ENCODE data around the gene KLF16. TPM values are rescaled to one million over a fixed set of nuclear protein-coding genes. Genes with fewer than 3 reads are reported as not detected.

KLF16 gene
- total RNA-seq = 10 to 100 TPM; 22.6 to 28.1 TPM

DNA sequence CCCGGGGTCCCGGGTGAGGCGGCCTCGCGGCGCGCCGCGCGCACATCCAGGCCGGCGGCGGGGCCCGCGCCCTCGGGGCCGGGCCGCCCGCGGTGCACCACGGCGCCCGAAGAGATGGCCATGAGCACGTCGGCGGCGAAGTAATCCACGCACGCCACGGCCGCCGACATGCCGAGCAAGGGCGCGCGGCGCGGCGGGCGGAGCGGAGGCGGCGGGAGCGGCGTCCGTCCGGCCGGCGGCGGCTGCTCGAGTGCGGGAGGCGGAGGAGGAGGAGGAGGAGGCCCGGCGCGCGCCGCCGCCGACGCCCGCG, at the start of gene KLF16:
TSS of gene KLF16 (minus strand) at position 252 of the 310 bp plus-strand sequence. CDS start at position 170, 82 bp downstream.
- CTCF ChIA-PET = no interaction called here
- no peak for DNase-seq

DNA sequence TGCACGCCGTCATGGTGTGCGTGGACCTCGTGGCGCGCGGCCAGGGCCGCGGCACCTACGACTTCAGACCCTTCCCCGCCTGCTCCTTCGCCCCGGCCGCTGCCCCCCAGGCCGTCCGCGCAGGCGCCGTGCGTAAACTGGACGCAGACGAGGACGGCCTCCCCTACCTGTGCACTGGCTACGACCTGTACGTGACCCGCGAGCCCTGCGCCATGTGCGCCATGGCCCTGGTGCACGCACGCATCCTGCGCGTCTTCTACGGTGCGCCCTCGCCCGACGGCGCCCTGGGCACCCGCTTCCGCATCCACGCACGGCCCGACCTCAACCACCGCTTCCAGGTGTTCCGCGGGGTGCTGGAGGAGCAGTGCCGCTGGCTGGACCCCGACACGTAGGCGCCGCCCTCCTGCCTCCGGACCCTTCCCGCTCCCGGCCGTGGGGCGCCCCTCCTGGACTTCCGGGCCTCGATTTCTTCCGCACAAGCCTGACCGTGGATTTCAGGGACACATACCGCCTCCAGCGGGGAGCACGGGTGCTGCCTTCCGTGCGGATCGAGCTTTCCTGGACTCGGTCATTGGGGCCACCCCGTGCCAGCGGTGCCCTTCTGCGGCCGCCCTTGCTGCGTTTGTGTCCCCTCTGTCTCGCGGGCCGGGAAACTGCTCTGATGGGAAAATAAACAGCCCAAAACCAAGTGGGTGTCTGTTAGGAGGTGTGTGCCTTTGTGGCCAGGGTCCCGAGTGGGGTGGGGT, 49.6 kb upstream of the KLF16 start:
- no peaks in the 10 kb centered on the region for H3K9me3 Mint-ChIP-seq (ENCODE audit: low read depth)
- CTCF ChIA-PET = interaction anchor here (1.3 kb wide), 1 partner anchor 12 kb away, joined by 3 read pairs; no protein-coding TSS in a partner anchor
- no peak overlapping the region for H3K4me3 Mint-ChIP-seq
- no peaks in the 10 kb centered on the region for H3K27me3 Mint-ChIP-seq
- ATAC-seq = no peak
- H3K4me1 Mint-ChIP-seq = peaks cover 22% of the 10 kb centered on the region
- no peak overlapping the region for H3K27ac Mint-ChIP-seq
- peaks cover 5% of the 10 kb centered on the region for H3K36me3 Mint-ChIP-seq
- DNase-seq = no peak

More for the DNA sequence above, at the start of gene KLF16:
- Mint-ChIP-seq H3K27ac (peak within 1 kb of the TSS; percentile 90), H3K9me3 (ENCODE audit: low read depth) (no peaks in the 10 kb centered on the region), H3K4me3 (peak within 1 kb of the TSS; percentile 85), H3K4me1 (peaks cover 33% of the 10 kb centered on the region), H3K36me3 (no peaks in the 10 kb centered on the region), H3K27me3 (no peaks in the 10 kb centered on the region)
- no peak for ATAC-seq

DNA sequence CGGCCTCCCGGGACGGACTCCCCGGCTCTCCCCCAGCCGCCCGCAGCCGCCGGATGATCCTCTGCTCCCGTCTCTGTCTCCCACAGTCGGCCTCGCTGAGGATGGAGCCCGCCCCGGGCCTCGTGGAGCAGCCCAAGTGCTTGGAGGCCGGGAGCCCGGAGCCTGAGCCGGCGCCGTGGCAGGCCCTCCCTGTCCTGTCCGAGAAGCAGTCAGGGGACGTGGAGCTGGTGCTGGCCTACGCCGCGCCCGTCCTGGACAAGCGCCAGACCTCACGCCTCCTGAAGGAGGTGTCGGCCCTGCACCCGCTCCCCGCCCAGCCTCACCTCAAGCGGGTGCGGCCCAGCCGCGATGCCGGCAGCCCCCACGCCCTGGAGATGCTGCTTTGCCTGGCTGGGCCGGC, 48.6 kb upstream of the KLF16 start:
- Mint-ChIP-seq H3K27ac (no peak overlapping the region), H3K4me1 (peaks cover 22% of the 10 kb centered on the region), H3K36me3 (peaks cover 5% of the 10 kb centered on the region), H3K9me3 (ENCODE audit: low read depth) (no peaks in the 10 kb centered on the region), H3K4me3 (no peak overlapping the region), H3K27me3 (no peaks in the 10 kb centered on the region)
- DNase-seq (no peak), ATAC-seq (no peak)
- CTCF ChIA-PET = no interaction called here

DNA sequence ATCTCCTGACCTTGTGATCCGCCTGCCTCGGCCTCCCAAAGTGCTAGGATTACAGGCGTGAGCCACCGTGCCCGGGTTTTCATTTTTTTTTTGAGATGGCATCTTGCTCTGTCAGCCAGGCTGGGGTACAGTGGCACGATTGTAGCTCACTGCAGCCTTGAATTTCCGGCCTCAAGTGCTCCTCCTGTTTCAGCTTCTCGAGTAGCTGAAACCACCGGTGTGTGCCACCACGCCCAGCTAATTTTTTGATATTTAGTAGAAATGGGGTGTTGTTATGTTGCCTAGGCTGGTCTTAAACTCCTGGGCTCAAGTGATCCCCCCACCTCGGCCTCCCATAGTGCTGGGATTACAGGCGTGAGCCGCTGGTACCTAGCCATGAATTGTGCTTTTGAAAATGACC, 47.7 kb upstream of the KLF16 start:
- no peak overlapping the region for H3K4me3 Mint-ChIP-seq
- no peak for DNase-seq
- H3K36me3 Mint-ChIP-seq = peaks cover 5% of the 10 kb centered on the region
- no peaks in the 10 kb centered on the region for H3K9me3 Mint-ChIP-seq (ENCODE audit: low read depth)
- ATAC-seq = no peak
- H3K4me1 Mint-ChIP-seq = peaks cover 22% of the 10 kb centered on the region
- no peak overlapping the region for H3K27ac Mint-ChIP-seq
- no peaks in the 10 kb centered on the region for H3K27me3 Mint-ChIP-seq
- CTCF ChIA-PET = interaction anchor here (1.3 kb wide), 1 partner anchor 46 kb away, joined by 3 read pairs; no protein-coding TSS in a partner anchor

DNA sequence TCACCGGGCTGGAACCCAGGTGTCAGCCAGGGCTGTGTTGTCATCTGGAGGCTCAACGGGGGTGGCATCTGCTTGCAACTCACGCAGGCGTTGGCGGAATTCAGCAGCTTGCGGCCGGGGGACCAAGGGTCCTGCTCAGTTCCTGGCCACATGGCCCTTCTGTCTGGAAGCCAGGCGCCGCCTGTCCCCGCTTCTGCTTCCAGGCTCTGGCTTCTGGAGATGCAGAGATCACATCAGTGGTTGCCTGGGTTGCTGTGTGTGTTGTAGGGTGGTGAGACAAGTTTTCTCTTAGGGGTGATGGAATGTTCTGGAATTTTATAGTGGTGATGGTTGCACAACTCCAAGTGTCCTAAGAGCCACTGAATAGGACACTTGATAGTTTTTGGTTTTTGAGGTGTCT, 46.8 kb upstream of the KLF16 start:
- Mint-ChIP-seq H3K9me3 (ENCODE audit: low read depth) (no peaks in the 10 kb centered on the region), H3K4me3 (no peak overlapping the region), H3K36me3 (peaks cover 5% of the 10 kb centered on the region), H3K4me1 (peaks cover 28% of the 10 kb centered on the region), H3K27me3 (no peaks in the 10 kb centered on the region), H3K27ac (no peak overlapping the region)
- DNase-seq = no peak
- no peak for ATAC-seq
- CTCF ChIA-PET = interaction anchor here (1.3 kb wide), 1 partner anchor 45 kb away, joined by 3 read pairs; no protein-coding TSS in a partner anchor

DNA sequence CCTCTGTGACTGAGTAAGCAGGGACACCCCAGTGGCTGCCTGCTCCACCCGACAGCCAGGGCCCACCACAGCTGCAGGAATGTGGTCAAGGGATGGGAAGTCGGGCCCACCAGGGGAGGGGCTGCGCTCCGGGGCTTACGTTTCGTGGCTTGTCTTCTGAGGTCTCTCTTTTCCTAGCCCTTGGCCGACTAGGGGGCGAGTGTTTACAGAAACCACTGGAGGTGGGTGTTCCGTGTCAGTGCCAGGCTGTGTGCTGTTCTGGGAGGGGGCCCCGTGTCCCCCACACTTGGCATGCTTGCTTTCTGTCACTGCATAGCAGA, 46.3 kb upstream of the KLF16 start:
- CTCF ChIA-PET = interaction anchor here (1.0 kb wide), 1 partner anchor 20 kb away, joined by 3 read pairs; no protein-coding TSS in a partner anchor
- H3K4me1 Mint-ChIP-seq = peaks cover 31% of the 10 kb centered on the region
- DNase-seq = no peak
- ATAC-seq = no peak
- H3K36me3 Mint-ChIP-seq = peaks cover 5% of the 10 kb centered on the region
- H3K9me3 Mint-ChIP-seq (ENCODE audit: low read depth) = no peaks in the 10 kb centered on the region
- no peak overlapping the region for H3K27ac Mint-ChIP-seq
- no peaks in the 10 kb centered on the region for H3K27me3 Mint-ChIP-seq
- H3K4me3 Mint-ChIP-seq = no peak overlapping the region

DNA sequence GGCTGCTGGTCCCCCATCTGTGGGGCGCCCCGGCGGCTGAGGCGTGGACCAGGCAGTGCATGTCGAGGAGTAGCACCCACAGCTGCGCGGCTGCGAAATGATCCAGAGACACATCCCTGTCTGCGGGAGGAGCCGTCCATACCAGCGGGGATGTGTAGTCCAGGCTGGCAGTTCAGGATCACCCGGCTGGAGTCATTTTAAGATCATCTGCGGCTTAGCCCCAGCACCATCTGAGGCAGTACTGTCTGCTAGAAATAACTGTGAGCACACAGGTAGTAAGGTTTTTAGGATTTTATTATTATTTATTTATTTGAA, 44.9 kb upstream of the KLF16 start:
- H3K36me3 Mint-ChIP-seq = peaks cover 5% of the 10 kb centered on the region
- H3K9me3 Mint-ChIP-seq (ENCODE audit: low read depth) = no peaks in the 10 kb centered on the region
- CTCF ChIA-PET = interaction anchor here (0.9 kb wide), 1 partner anchor 44 kb away, joined by 3 read pairs; no protein-coding TSS in a partner anchor

DNA sequence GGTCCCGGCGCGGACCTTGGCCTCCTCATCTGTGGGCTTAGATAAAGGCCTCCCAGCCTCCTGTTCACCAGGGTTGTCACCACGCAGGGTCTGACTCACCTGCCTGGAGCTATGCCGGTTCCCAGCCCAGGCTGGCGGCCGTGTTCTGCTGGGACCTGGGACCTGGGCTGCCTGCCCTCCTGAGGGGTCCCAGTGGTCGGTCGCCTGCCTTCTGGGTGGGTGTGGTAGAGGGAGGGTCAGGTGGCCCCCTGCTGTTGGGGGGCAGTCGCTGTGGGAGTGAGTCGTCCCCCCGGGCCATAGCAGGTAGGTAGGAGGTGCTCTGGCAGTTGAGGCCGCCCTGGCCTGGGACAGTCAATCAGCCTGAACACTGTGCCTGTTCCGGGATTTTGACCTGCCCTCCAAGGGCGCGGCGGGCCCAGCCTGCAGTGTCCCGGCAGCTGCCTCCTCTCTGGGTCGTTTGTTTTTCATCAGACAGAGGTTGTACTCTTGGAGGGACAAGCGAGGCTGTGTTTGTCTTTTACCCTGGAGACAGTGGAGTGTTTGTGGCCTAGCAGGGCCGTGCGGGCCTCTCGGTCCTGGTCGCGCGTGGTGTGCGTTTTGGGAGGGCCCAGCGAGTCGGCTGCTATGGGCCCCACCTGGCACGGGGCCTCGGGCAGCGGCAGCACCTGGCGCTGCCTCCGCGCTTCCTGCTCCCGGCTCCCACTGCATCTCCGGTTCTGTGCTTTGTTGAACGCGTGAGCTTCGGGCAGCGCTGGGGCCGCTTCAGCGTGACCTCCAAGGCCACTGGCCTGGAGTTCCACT, 44.4 kb upstream of the KLF16 start:
- no peak for ATAC-seq
- Mint-ChIP-seq H3K27ac (no peak overlapping the region), H3K9me3 (ENCODE audit: low read depth) (no peaks in the 10 kb centered on the region), H3K4me1 (peaks cover 48% of the 10 kb centered on the region), H3K27me3 (no peaks in the 10 kb centered on the region), H3K4me3 (no peak overlapping the region), H3K36me3 (peaks cover 2% of the 10 kb centered on the region)
- no peak for DNase-seq
- CTCF ChIA-PET = interaction anchor here (0.5 kb wide), 1 partner anchor 266 kb away, joined by 4 read pairs; no protein-coding TSS in a partner anchor

More for the DNA sequence above, 44.9 kb upstream of the KLF16 start:
- Mint-ChIP-seq H3K4me1 (peaks cover 43% of the 10 kb centered on the region), H3K27ac (no peak overlapping the region), H3K27me3 (no peaks in the 10 kb centered on the region), H3K4me3 (no peak overlapping the region)
- no peak for ATAC-seq
- no peak for DNase-seq

DNA sequence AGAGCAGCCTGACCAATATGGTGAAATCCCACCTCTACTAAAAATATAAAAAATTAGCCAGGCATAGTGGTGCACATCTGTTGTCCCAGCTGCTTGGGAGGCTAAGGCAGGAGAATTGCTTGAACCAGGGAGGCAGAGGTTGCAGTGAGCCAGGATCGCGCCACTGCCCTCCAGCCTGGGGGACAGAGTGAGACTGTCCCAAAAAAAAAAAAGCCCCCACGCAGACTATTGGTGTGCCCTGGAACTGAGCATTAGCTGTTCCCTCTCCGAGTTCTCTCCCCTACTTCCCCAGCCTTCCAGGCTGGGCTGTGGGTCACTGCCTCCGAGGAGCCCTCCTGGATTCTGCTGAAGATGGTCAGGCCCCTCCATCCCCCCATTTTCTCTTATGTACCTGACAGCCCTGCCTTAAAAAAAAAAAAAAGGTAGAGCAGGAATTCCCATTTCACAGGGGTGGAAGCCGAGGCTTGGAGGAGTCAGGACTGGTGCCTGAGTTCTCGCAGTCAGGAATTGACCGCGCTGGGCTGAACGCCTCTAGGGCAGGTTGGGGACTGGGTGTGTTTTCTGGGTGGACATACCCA, 43.7 kb upstream of the KLF16 start:
- Mint-ChIP-seq H3K4me3 (no peak overlapping the region), H3K36me3 (peaks cover 2% of the 10 kb centered on the region), H3K27ac (no peak overlapping the region), H3K27me3 (no peaks in the 10 kb centered on the region), H3K9me3 (ENCODE audit: low read depth) (no peaks in the 10 kb centered on the region), H3K4me1 (peaks cover 48% of the 10 kb centered on the region)
- DNase-seq (no peak), ATAC-seq (no peak)
- CTCF ChIA-PET = interaction anchor here (0.5 to 1.6 kb wide), 2 partner anchors 10 to 265 kb away, joined by 4 to 11 read pairs; no protein-coding TSS in a partner anchor

DNA sequence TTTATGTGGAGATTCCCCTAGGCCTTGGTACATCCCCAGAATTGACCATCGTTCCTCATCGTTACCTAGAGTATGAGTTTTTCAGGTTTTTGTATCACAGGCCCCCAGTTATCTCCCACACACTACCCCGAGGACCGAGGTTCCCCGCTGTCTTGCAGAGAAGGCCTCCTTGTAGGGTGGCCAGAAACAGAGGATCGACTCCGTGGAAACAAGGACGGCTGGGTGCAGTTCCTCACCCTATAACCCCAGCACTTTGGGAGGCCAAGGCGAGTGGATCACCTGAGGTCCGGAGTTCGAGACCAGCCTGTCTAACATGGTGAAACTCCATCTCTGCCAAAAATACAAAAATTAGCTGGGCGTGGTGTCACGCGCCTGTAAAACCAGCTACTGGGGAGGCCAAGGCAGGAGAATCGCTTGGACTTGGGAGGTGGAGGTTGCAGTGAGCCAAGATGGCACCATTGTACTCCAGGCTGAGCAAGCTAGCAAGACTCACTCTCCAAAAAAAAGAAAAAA, 42.5 kb upstream of the KLF16 start:
- H3K27ac Mint-ChIP-seq = peak overlapping the region; percentile 80
- DNase-seq = no peak
- H3K36me3 Mint-ChIP-seq = peaks cover 2% of the 10 kb centered on the region
- H3K9me3 Mint-ChIP-seq (ENCODE audit: low read depth) = no peaks in the 10 kb centered on the region
- H3K27me3 Mint-ChIP-seq = no peaks in the 10 kb centered on the region
- ATAC-seq = no peak
- H3K4me1 Mint-ChIP-seq = peaks cover 48% of the 10 kb centered on the region
- H3K4me3 Mint-ChIP-seq = peak overlapping the region; percentile 82
- CTCF ChIA-PET = interaction anchor here (0.6 to 1.6 kb wide), 5 partner anchors 9 to 41 kb away, joined by 3 to 11 read pairs (median 4); no protein-coding TSS in a partner anchor

DNA sequence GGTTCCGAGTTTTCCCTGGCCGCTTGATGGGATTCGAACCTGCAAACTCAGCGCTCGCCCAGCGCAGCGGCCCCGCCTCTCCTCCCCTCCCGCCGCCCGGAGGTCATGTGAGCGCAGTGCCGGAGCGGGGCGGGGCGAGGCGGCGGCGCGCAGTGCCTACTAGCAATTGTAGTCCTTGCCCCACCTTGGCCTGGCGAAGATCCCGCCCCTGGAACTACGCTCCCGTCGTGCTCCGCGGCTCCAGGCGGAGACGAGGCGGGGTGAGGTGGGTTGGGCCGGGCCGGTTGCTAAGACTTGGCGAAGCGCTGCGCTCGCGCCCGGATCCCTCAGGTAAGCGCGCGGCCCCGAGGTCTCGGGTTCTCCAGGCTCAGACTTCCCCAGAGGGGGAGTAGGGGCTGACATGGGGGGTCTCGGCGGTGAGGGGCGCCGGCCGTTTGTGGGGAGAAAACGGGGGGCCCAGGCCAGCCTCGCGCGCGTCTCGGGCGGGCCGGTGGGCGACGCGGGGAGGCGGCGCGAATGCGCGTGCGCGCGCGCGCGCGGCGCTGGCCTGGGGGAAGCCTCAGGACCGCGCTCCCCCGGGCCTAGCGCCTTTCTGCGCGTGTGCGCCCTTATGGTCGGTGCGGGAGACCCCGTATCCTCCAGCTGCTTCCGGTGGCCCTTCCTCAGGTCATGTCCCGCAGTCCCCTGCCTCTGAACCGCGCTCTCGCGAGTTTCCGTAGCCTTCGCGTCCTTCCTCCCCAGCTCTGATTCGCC, 41.9 kb upstream of the KLF16 start, which contains the start of the genes ADAT3 and SCAMP4:
TSS of gene ADAT3 (plus strand) at position 290 of the 753 bp plus-strand sequence. CDS start 6,649 bp downstream, outside the sequence.
TSS of gene SCAMP4 (plus strand) at position 290 of the 753 bp plus-strand sequence. CDS start 9,621 bp downstream, outside the sequence.
- CTCF ChIA-PET = interaction anchor here (0.6 to 1.6 kb wide), 5 partner anchors 8 to 41 kb away, joined by 3 to 11 read pairs (median 4); no protein-coding TSS in a partner anchor
- Mint-ChIP-seq H3K27me3 (no peaks in the 10 kb centered on the region), H3K36me3 (peaks cover 1% of the 10 kb centered on the region), H3K9me3 (ENCODE audit: low read depth) (no peaks in the 10 kb centered on the region), H3K4me3 (peak within 1 kb of the TSS; percentile 82), H3K27ac (peak within 1 kb of the TSS; percentile 83), H3K4me1 (peaks cover 48% of the 10 kb centered on the region)
- ATAC-seq = peak; percentile 99
- DNase-seq = peak; percentile 100

DNA sequence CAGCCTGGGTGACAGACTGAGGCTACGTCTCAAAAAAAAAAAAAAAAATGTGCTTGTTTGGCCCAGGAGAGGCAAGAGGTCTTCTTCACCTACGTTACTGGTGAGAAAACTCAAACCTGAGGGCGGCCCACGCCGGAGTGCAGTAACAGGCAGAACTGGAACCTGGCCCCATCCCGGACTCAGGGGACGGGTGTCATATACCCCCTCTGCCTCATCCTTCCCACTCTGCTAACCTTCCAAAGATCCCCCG, 41.4 kb upstream of the KLF16 start:
- Mint-ChIP-seq H3K4me1 (peaks cover 43% of the 10 kb centered on the region), H3K36me3 (no peaks in the 10 kb centered on the region), H3K9me3 (ENCODE audit: low read depth) (no peaks in the 10 kb centered on the region), H3K27me3 (no peaks in the 10 kb centered on the region), H3K4me3 (peak overlapping the region; percentile 82), H3K27ac (peak overlapping the region; percentile 83)
- ATAC-seq = no peak
- DNase-seq = no peak
- CTCF ChIA-PET = interaction anchor here (1.0 to 3.3 kb wide), 2 partner anchors 24 to 41 kb away, joined by 3 to 17 read pairs; no protein-coding TSS in a partner anchor
